Measurements from ENCODE around the gene CLASP1. TPM values are rescaled to one million over a fixed set of nuclear protein-coding genes. Genes with fewer than 3 reads are reported as not detected.

The CLASP1 gene
- total RNA-seq, 1 experiment from 2014 or later: 45.9 TPM

- H2BK120ac ChIP-seq (ENCODE audit: low read depth, low read length, poor library complexity, severe bottlenecking): no peak overlapping the region
- H3K4me2 ChIP-seq (ENCODE audit: insufficient read depth, insufficient read length, low read length): no peak overlapping the region
- Mint-ChIP-seq H3K4me3 (no peak overlapping the region), H3K27ac (peak overlapping the region in 2 of 3 experiments; percentile 47 to 66; a peak in 3 of 7 replicates), H3K27me3 (ENCODE audit: low read depth) (no peaks in the 10 kb centered on the region), H3K4me1 (no peaks in the 10 kb centered on the region), H3K36me3 (ENCODE audit: insufficient read depth in 1 of 3, low read depth in 3 of 3) (peaks cover 36 to 64% (median 41%) of the 10 kb centered on the region in 3 experiments), H3K9me3 (no peaks in the 10 kb centered on the region)
- no peak overlapping the region for H2BK15ac ChIP-seq (ENCODE audit: low read depth, low read length)
- H3K79me1 ChIP-seq (ENCODE audit: insufficient read depth, low read depth, low read length, poor library complexity, severe bottlenecking): no peaks in the 10 kb centered on the region
- no peaks in the 10 kb centered on the region for H3K79me2 ChIP-seq (ENCODE audit: insufficient read depth, low read length)
- no peaks in the 10 kb centered on the region for H3K27me3 ChIP-seq (ENCODE audit: insufficient read depth, low read length)
- H3K9me3 ChIP-seq (ENCODE audit: control insufficient read depth, low read depth, low read length): no peaks in the 10 kb centered on the region
- TF ChIP-seq CTCF (conservative IDR thresholded peaks at IDR 0.05): no peak
- no peak for DNase-seq
- no peak overlapping the region for H4K5ac ChIP-seq (ENCODE audit: insufficient read length, low read depth, low read length)
- no peak overlapping the region for H2BK20ac ChIP-seq (ENCODE audit: low read depth, low read length, poor library complexity, severe bottlenecking)
- H3K23me2 ChIP-seq (ENCODE audit: insufficient read length, low read depth, low read length, poor library complexity, severe bottlenecking): no peaks in the 10 kb centered on the region
- H2AK5ac ChIP-seq (ENCODE audit: insufficient read length, low read length): no peak overlapping the region
- no peak overlapping the region for H2BK12ac ChIP-seq (ENCODE audit: insufficient read length, low read depth, low read length)
- H3K18ac ChIP-seq (ENCODE audit: insufficient read length, low read depth, low read length): no peak overlapping the region
- H4K20me1 ChIP-seq (ENCODE audit: control insufficient read depth, insufficient read depth, insufficient read length): no peaks in the 10 kb centered on the region
- no peak overlapping the region for H3K9ac ChIP-seq (ENCODE audit: extremely low read depth, insufficient read length, low read length)
- H2BK5ac ChIP-seq (ENCODE audit: insufficient read length, low read length): no peak overlapping the region
- H3K14ac ChIP-seq (ENCODE audit: insufficient read depth, low read length): no peak overlapping the region
- no peak overlapping the region for H4K91ac ChIP-seq (ENCODE audit: insufficient read length, low read depth, low read length)
- H3K4me1 ChIP-seq (ENCODE audit: insufficient read depth, low read length): no peaks in the 10 kb centered on the region
- no peak overlapping the region for H4K8ac ChIP-seq (replicated peaks; ENCODE audit: insufficient read length, low read depth, low read length)
- H2AFZ ChIP-seq (ENCODE audit: low read length): no peak overlapping the region
- H3K23ac ChIP-seq (ENCODE audit: insufficient read length, low read depth, low read length): no peak overlapping the region
- no peak overlapping the region for H3T11ph ChIP-seq (ENCODE audit: low read length)
- WGBS (ENCODE audit: extremely low coverage, insufficient read length, low lambda C conversion rate): no CpG with 5 or more reads among the region's 7 CpGs
- H3K27ac ChIP-seq (ENCODE audit: insufficient read length, low read depth, low read length): no peak overlapping the region
- H3K56ac ChIP-seq (ENCODE audit: insufficient read length, low read depth, low read length): no peak overlapping the region
- no peak overlapping the region for H3K4ac ChIP-seq (ENCODE audit: low read depth, low read length)
Measured at GRCh38 chr2:121372721-121373353, 276.4 kb downstream of the CLASP1 start.

All from H9 (cell line).